K562 (cell line): Measurements from ENCODE around the gene ANKS1A. TPM values are rescaled to one million over a fixed set of nuclear protein-coding genes. Genes with fewer than 3 reads are reported as not detected.
A peak's percentile ranks its signal among the peaks of the same experiment; 100 is the strongest.

ENCODE experiments used
- ATAC-seq: fragments of 200-7000 bp; cut with Tn5 transposase; 3 replicates; pipeline ENCODE4 v1.9.1; 2020; ENCODE audit warnings: moderate library complexity
- BruUV-seq: library from RNA; stranded (reverse); fragments of 400-500 nt; replicated peaks from 2 replicates; lab custom pipeline; 2021; lab: Mats Ljungman, UMichigan
- CTCF ChIA-PET: fragments of 300-600 bp; formaldehyde crosslinking; extraction: SDS; loops from one replicate; lab custom pipeline; 2021; ENCODE audit warnings: low intra/inter-chr PET ratio; lab: Yijun Ruan, JAX
- POLR2A ChIA-PET: fragments of 300-600, 350-650 bp; sonication (Branson Sonifier 250); formaldehyde crosslinking; extraction: SDS; loops from one replicate; lab custom pipeline; 2021; ENCODE audit warnings: antibody characterized with exemption, inconsistent platforms; lab: Yijun Ruan, JAX
- DNase-seq, 4 experiments: peaks; one replicate each; pipeline versions ENCODE4 v3.0.0 to v3.0.0-alpha.2; 2011 to 2018; ENCODE audit warnings: low spot score in 3 of 4, mixed read lengths in 3 of 4; ENCODE audit errors: extremely low read depth in 1 of 4
- FAIRE-seq: peaks from 2 replicates; lab custom pipeline; 2011; peaks lifted over from hg19 to GRCh38; lab: Jason Lieb, UNC
- H2AFZ ChIP-seq: 2 replicates; pipeline ENCODE4 v1.6.0; 2011; ENCODE audit warnings: low read depth, low read length, control low read depth, inconsistent platforms
- H3K27ac ChIP-seq: fragments of 200-600 bp; 3 replicates; pipeline ENCODE4 v1.8.0; 2011; ENCODE audit warnings: low read depth, mild to moderate bottlenecking, control low read depth, inconsistent platforms, low read length, moderate library complexity, mixed read lengths; ENCODE audit errors: extremely low read depth
- H3K27me3 ChIP-seq, 2 experiments: fragments of 300-600 bp in 1 of 2; 2 replicates in 1 of 2; 3 replicates in 1 of 2; pipeline versions ENCODE4 v1.6.0 to v1.8.0; 2011; ENCODE audit warnings: inconsistent platforms in 2 of 2, low read length in 2 of 2, mild to moderate bottlenecking in 1 of 2, mixed read lengths in 1 of 2, moderate library complexity in 1 of 2; ENCODE audit not compliant: control insufficient read depth in 2 of 2, insufficient read depth in 2 of 2
- H3K36me3 ChIP-seq: fragments of 300-600 bp; 3 replicates; pipeline ENCODE4 v1.8.0; 2011; ENCODE audit warnings: mild to moderate bottlenecking, low read length, inconsistent platforms; ENCODE audit not compliant: control insufficient read depth, insufficient read depth
- H3K4me1 ChIP-seq, 2 experiments: fragments of 200-600 bp in 1 of 2; replicated peaks in 1 of 2; 2 replicates in 1 of 2; 3 replicates in 1 of 2; pipeline versions ENCODE4 v1.5.1 to v1.8.0; 2011; ENCODE audit warnings: inconsistent platforms in 2 of 2, low read length in 2 of 2, mild to moderate bottlenecking in 1 of 2, mixed read lengths in 1 of 2, moderate library complexity in 1 of 2; ENCODE audit not compliant: control insufficient read depth in 2 of 2, insufficient read depth in 2 of 2
- H3K4me2 ChIP-seq: 2 replicates; pipeline ENCODE4 v1.6.1; 2011; ENCODE audit warnings: low read length, control low read depth, inconsistent platforms, mixed read lengths; ENCODE audit not compliant: insufficient read depth
- H3K4me3 ChIP-seq: fragments of 200-600 bp; sonication (generic), shearing (Covaris generic); 2 replicates; pipeline ENCODE4 v1.5.1; 2016; ENCODE audit warnings: control low read depth, inconsistent platforms
- H3K79me2 ChIP-seq: fragments of 200-600 bp; 3 replicates; pipeline ENCODE4 v1.8.0; 2011; ENCODE audit warnings: low read length, inconsistent platforms; ENCODE audit not compliant: control insufficient read depth, insufficient read depth
- H3K9ac ChIP-seq, 2 experiments: 2 replicates each; pipeline versions ENCODE4 v1.6.0 to v1.6.1; 2011; ENCODE audit warnings: low read depth in 2 of 2, low read length in 2 of 2, control low read depth in 1 of 2, inconsistent platforms in 1 of 2, mild to moderate bottlenecking in 1 of 2, mixed read lengths in 1 of 2; ENCODE audit not compliant: insufficient read depth in 1 of 2
- H3K9me1 ChIP-seq: one replicate; pipeline ENCODE4 v1.6.0; 2011; ENCODE audit warnings: inconsistent platforms, mild to moderate bottlenecking, low read length, moderate library complexity; ENCODE audit not compliant: control insufficient read depth, insufficient read depth
- H3K9me3 ChIP-seq: replicated peaks from 2 replicates; pipeline ENCODE4 v1.5.1; 2011; ENCODE audit warnings: low read depth, low read length, inconsistent platforms; ENCODE audit not compliant: control insufficient read depth, insufficient read depth
- H4K20me1 ChIP-seq: replicated peaks from 2 replicates; pipeline ENCODE4 v1.6.1; 2011; ENCODE audit warnings: low read length, inconsistent platforms, mixed read lengths; ENCODE audit not compliant: control insufficient read depth, insufficient read depth
- MEIS2 ChIP-seq: fragments of 450-650 bp; IDR thresholded peaks from 2 replicates; pipeline ENCODE4 v1.6.1; 2014; ENCODE audit warnings: mild to moderate bottlenecking; ENCODE audit not compliant: partially characterized antibody
- WGBS: fragments of 100-300 bp; shearing (Covaris generic); methylation state at CpG from one replicate; pipeline ENCODE4 v1.1.6; 2016; ENCODE audit warnings: low coverage, mixed read lengths; ENCODE audit not compliant: insufficient coverage; ENCODE audit errors: missing lambda C conversion rate; 5-methylcytosine and 5-hydroxymethylcytosine counted together
- in situ Hi-C: fragments of 300-500 bp; cut with MboI; formaldehyde crosslinking; loops from 4 replicates; pipeline ENCODE4 v1.15.0; 2018; ENCODE audit warnings: inconsistent platforms, mixed read lengths
- intact Hi-C: fragments of 100-400 bp; cut with micrococcal nuclease; formaldehyde crosslinking; loops from 2 replicates; pipeline ENCODE4 v1.14.2; 2022
- polyA plus RNA-seq, 8 experiments: library from polyadenylated mRNA; depleted of rRNA in 4 of 8; stranded (reverse) in 5 of 8; unstranded in 3 of 8; fragments of >200 nt; fragmentation: Nextera tagmentation in 2 of 8; fragmentation: Illumina TruSeq in 1 of 8; extraction: Ambion mirVana in 2 of 8; extraction: Trizol in 1 of 8; gene quantifications; 2 replicates each; pipeline versions ENCODE4 v1.2.1 to v1.2.3, GENCODE V29; 2011 to 2014; ENCODE audit warnings: inconsistent platforms in 1 of 8, missing spikeins in 1 of 8
- total RNA-seq, 7 experiments: library from RNA; depleted of rRNA in 6 of 7; stranded (reverse); fragments of >200 nt in 6 of 7; fragmentation: Illumina TruSeq in 2 of 7; extraction: Trizol in 2 of 7; gene quantifications; 2 replicates each; pipeline versions ENCODE4 v1.2.1 to v1.2.3, GENCODE V29; 2011 to 2021; ENCODE audit warnings: low replicate concordance in 1 of 7
- TF ChIP-seq, protein P1 (sequence below): sonication (generic); formaldehyde crosslinking; IDR thresholded peaks from 2 replicates; pipeline ENCODE4 v1.8.1; 2022; ENCODE audit warnings: missing genetic modification reagents
- TF ChIP-seq, protein P2 (sequence below): fragments of 450-650 bp; IDR thresholded peaks from 2 replicates; pipeline ENCODE4 v1.6.1; 2016

Gene ANKS1A
- total and polyA plus RNA-seq, 9 of the 15 experiments (the other 6 are each of a cell fraction or from before 2014, with no cell fraction given) = 1.1 to 13.8 (median 5.3) TPM

DNA sequence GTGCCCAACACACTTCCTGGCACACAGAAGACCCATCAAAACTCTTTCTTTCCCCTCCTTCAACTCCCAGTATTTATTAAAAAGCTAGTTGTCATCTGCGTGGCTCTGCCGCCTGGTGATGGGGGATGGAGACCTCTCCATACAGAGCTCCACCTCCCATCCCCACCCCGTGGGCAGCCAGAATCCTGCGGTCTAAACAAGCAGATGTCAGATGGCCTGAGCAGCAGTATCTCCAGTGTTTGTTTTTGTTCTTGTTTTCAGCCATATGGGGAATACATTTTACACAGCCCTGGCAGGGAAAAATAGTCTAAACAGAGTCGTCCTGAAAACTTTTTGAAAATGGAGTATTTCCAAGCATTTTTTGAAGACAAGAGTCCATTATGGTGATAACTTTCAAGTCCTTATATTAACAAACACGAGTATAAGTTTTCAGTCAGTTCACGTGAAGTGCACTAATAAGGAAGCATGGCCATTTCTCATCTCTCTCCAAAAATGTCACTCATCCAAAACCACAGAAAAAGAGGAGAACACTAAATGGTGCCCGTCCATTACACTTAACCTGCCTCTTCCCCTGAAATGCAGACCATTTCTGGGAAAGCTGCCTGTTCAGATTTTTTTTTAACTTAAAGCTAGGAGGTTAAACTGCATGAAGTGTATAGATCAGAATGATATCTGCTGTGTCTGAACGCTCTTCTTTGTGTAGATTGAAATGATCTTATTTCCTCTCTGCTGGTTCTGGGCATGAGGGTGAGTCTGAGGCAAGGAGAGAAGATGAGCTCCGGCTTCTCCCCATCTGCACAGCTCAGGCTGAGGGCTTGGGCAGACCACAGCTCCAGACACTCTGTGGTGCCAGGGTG, 161.1 kb downstream of the ANKS1A start:
- H3K4me3 ChIP-seq = no peak overlapping the region
- ATAC-seq = peak; percentile 49; the same call in 1 of the 3 replicates
- POLR2A ChIA-PET = interaction anchor here (0.5 to 1.7 kb wide), 4 partner anchors 9 to 47 kb away, joined by 3 to 5 read pairs (median 4); no protein-coding TSS in a partner anchor
- no peaks in the 10 kb centered on the region for H3K27me3 ChIP-seq
- TF ChIP-seq, protein P1, sequence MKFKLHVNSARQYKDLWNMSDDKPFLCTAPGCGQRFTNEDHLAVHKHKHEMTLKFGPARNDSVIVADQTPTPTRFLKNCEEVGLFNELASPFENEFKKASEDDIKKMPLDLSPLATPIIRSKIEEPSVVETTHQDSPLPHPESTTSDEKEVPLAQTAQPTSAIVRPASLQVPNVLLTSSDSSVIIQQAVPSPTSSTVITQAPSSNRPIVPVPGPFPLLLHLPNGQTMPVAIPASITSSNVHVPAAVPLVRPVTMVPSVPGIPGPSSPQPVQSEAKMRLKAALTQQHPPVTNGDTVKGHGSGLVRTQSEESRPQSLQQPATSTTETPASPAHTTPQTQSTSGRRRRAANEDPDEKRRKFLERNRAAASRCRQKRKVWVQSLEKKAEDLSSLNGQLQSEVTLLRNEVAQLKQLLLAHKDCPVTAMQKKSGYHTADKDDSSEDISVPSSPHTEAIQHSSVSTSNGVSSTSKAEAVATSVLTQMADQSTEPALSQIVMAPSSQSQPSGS (CRISPR knock-in tag) = no peak
- TF ChIP-seq, protein P2, sequence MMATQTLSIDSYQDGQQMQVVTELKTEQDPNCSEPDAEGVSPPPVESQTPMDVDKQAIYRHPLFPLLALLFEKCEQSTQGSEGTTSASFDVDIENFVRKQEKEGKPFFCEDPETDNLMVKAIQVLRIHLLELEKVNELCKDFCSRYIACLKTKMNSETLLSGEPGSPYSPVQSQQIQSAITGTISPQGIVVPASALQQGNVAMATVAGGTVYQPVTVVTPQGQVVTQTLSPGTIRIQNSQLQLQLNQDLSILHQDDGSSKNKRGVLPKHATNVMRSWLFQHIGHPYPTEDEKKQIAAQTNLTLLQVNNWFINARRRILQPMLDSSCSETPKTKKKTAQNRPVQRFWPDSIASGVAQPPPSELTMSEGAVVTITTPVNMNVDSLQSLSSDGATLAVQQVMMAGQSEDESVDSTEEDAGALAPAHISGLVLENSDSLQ = peak; percentile 41; the same call in 1 of the 2 replicates
- peak; percentile 41 for TF ChIP-seq MEIS2
- TF ChIP-seq, all 486 proteins: peak for 2
- H4K20me1 ChIP-seq = peaks cover 8% of the 10 kb centered on the region; the same call in 1 of the 2 replicates
- FAIRE-seq = no peak
- H3K9me3 ChIP-seq = no peaks in the 10 kb centered on the region
- H3K9ac ChIP-seq = 0 out of 4 replicates have a peak overlapping the region, but pooled peaks of 1 of the 2 experiments have one; percentile 19
- H3K79me2 ChIP-seq = no peaks in the 10 kb centered on the region
- H3K4me1 ChIP-seq = peaks cover 0 to 5% of the 10 kb centered on the region in 2 experiments; a peak in 4 of 5 replicates
- WGBS = 29% methylated on average over 10 of the region's 10 CpGs
- no peak overlapping the region for H2AFZ ChIP-seq
- peak; percentile 14 to 36 (median 28) for DNase-seq
- in situ Hi-C loops = no loop called here
- CTCF ChIA-PET = no interaction called here
- H3K36me3 ChIP-seq = no peaks in the 10 kb centered on the region
- intact Hi-C loops = no loop called here
- no peak overlapping the region for H3K27ac ChIP-seq
- H3K9me1 ChIP-seq = no peaks in the 10 kb centered on the region
- H3K4me2 ChIP-seq = no peak overlapping the region
- no TSS peak for BruUV-seq
